ENCODE results near the gene PRPSAP1. TPM values are rescaled to one million over a fixed set of nuclear protein-coding genes. Genes with fewer than 3 reads are reported as not detected.
A peak's percentile ranks its signal among the peaks of the same experiment; 100 is the strongest.

Gene PRPSAP1
- total RNA-seq, 6 experiments from 2014 or later: 39.3 to 55.6 (median 45.1) TPM

DNA sequence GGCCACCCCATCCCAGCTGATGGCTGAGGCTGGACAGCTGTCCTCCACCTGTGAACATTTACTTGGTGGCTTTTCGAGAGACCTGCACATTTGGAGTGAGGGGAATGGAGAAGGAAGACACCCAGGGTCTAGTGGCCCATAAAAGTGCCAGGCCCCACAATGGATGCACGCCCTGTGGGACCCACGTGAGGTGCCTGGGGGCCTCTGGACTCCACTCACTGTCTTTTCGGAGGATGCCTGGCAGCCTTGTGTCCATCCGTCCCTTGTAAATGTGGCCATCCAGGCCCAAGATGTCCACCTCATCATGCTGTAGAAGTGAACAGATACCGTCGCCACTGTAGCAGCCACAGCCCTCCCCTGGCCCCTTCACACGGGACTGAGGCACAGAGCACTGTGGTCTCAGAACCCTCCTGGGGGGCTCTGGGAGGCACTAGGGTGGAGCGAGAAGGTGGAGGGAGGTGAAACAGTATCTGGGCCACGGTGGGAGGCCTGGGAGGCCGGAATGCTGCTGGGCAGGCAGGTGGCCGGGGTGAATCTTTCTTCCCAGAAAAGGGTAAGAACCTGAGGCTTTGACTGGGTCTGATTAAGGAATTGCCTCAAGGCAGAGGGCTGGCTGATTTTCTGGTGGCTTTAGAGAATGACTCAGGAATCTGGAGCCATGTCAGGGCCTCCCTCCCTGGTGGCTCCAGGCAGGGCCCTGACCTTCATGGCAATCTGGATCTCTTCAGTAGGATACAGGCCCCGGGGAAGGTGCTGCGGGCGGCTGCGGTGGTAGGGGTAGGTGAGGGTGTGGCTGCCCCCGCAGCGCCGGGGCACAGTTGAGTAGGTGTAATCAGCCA lies 77.0 kb downstream of the PRPSAP1 start:
- intact Hi-C loops (cut with DNase I): no loop called here
- Histone ChIP-seq H3K27ac (no peak overlapping the region), H3K36me3 (no peaks in the 10 kb centered on the region), H3K27me3 (no peaks in the 10 kb centered on the region), H3K9me3 (no peaks in the 10 kb centered on the region), H3K4me3 (no peak overlapping the region), H3K4me1 (peaks cover 0 to 7% (median under 1%) of the 10 kb centered on the region in 4 donors)
- ATAC-seq (no peak), DNase-seq (no peak)
- TF ChIP-seq, protein P1, sequence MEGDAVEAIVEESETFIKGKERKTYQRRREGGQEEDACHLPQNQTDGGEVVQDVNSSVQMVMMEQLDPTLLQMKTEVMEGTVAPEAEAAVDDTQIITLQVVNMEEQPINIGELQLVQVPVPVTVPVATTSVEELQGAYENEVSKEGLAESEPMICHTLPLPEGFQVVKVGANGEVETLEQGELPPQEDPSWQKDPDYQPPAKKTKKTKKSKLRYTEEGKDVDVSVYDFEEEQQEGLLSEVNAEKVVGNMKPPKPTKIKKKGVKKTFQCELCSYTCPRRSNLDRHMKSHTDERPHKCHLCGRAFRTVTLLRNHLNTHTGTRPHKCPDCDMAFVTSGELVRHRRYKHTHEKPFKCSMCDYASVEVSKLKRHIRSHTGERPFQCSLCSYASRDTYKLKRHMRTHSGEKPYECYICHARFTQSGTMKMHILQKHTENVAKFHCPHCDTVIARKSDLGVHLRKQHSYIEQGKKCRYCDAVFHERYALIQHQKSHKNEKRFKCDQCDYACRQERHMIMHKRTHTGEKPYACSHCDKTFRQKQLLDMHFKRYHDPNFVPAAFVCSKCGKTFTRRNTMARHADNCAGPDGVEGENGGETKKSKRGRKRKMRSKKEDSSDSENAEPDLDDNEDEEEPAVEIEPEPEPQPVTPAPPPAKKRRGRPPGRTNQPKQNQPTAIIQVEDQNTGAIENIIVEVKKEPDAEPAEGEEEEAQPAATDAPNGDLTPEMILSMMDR (IDR thresholded peaks at IDR 0.05): no peak
- no peak for TF ChIP-seq POLR2A (IDR thresholded peaks at IDR 0.05)
- WGBS (ENCODE audit: insufficient coverage, low coverage, low lambda C conversion rate, missing lambda C conversion rate): no CpG with 5 or more reads among the region's 19 CpGs

DNA sequence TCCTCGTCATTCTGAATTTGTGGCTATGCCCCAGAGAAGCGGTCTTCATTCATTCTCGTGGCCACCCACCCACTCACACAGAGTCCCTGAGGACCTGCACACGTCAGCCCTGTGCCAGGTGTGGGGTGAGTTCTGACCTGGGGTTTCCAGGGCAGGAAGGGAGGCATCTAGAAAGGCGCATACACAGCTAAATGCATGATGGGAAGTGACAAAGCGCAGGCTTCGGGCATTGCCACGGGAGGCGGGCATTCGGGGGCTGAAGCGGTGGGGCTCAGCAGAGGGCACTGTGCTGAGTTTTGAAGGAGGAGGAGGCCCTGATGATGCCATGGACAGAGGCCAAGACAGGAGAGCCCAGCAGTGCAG lies 77.7 kb downstream of the PRPSAP1 start:
- H3K9me3 ChIP-seq: no peaks in the 10 kb centered on the region
- ATAC-seq (no peak), DNase-seq (no peak)
- 85% methylated on average over 6 of the region's 11 CpGs for WGBS (ENCODE audit: insufficient coverage, low coverage, low lambda C conversion rate, missing lambda C conversion rate)
- H3K27me3 ChIP-seq: no peaks in the 10 kb centered on the region
- intact Hi-C loops (cut with DNase I): no loop called here
- no peak overlapping the region for H3K4me3 ChIP-seq
- H3K36me3 ChIP-seq: no peaks in the 10 kb centered on the region
- peaks cover 0 to 13% (median 4%) of the 10 kb centered on the region in 4 donors for H3K4me1 ChIP-seq
- no peak overlapping the region for H3K27ac ChIP-seq
- TF ChIP-seq, protein P1 (IDR thresholded peaks at IDR 0.05): no peak
- TF ChIP-seq POLR2A (IDR thresholded peaks at IDR 0.05): no peak

DNA sequence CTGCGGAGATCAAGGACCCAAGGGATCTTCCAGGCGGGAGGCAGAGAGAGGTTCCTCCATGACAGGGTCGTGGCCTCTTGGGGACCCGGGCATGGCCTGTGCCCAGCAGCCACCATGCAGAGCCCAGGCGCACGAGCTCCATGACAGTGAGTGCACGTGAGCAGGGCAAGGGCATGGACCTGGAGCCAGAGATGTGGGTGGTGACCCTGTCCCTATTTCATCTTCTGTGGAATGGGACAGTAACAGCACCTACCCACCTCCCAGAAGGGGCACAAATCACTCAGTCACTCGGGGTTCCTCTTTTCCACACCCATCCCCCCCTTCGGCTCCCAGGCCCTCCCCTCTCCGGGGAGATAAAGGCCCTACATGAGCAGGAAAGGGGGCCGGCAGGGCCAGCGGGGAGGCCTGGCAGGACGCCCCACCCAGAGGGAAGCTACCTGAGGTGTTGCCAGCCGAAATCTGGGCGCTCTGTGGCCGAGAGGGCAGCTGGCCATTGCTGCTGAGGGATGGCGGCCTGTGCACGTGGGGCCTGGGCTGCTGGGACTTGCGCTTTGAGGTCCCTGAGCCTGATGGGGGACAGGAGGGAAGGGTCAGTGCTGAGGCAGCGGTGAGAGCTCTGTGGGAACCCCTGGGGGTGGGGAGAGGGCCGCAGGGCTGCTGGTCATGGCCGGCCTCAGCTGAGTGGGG lies 78.2 kb downstream of the PRPSAP1 start:
- no CpG with 5 or more reads among the region's 22 CpGs for WGBS (ENCODE audit: insufficient coverage, low coverage, low lambda C conversion rate, missing lambda C conversion rate)
- intact Hi-C loops (cut with DNase I): no loop called here
- TF ChIP-seq POLR2A (IDR thresholded peaks at IDR 0.05): no peak
- TF ChIP-seq, protein P1 (IDR thresholded peaks at IDR 0.05): no peak
- H3K27ac ChIP-seq: no peak overlapping the region
- H3K4me1 ChIP-seq: peaks cover 0 to 17% (median 6%) of the 10 kb centered on the region in 4 donors
- no peaks in the 10 kb centered on the region for H3K9me3 ChIP-seq
- H3K27me3 ChIP-seq: no peaks in the 10 kb centered on the region
- DNase-seq (peak in 2 of 3 donors; percentile 47 to 55), ATAC-seq (no peak)
- H3K36me3 ChIP-seq: no peaks in the 10 kb centered on the region
- H3K4me3 ChIP-seq: no peak overlapping the region

DNA sequence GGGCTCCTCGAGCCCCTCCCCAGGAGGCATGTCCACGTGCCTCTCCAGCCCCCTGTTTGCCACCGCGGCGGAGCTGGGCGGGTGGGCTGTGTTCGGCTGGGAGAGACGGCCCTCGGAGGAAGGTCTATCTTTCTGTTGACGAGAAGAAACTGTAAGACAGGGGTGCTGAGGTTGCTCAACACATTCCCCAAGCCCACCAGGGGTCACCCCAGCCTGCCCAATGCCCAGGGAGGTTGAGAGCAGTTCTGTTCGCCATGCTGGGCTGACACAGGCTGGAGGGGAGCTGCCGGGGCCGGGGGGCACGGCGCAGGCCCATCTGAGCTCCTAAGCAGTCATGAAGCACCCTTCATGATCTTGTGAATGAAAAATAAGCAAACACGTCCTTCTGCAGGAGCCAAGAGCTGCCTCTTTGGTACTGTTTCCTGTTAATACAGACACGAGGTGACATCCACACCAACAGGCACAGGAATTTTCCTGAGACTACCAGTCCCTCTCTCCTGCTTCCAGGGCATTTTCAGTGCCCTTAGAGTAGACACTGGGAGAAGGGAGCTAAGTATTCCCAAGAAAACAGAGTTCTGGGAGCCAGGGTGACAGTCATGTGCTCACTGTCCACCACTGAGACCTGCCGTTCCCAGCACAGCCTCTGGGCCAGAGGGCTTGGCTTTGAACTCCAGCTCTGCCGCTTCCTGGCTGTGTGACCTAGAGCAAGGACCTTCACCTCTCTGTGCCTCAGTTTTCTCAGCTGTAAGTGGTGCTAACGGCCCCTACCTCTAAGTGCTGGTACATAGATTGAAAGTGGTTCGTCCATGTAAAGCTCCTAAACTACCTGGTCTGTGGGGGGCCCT lies 79.4 kb downstream of the PRPSAP1 start:
- 19% methylated on average over 4 of the region's 21 CpGs for WGBS (ENCODE audit: insufficient coverage, low coverage, low lambda C conversion rate, missing lambda C conversion rate)
- no peak overlapping the region for H3K4me3 ChIP-seq
- H3K4me1 ChIP-seq: peaks cover 0 to 17% (median 6%) of the 10 kb centered on the region in 4 donors
- intact Hi-C loops (cut with DNase I): no loop called here
- DNase-seq (peak in 1 of 3 donors; percentile 43), ATAC-seq (no peak)
- H3K36me3 ChIP-seq: no peaks in the 10 kb centered on the region
- no peak for TF ChIP-seq POLR2A (IDR thresholded peaks at IDR 0.05)
- TF ChIP-seq, protein P1 (IDR thresholded peaks at IDR 0.05): no peak
- H3K9me3 ChIP-seq: no peaks in the 10 kb centered on the region
- H3K27me3 ChIP-seq: no peaks in the 10 kb centered on the region
- H3K27ac ChIP-seq: no peak overlapping the region
